Hepatocyte (in vitro differentiated cells): ENCODE data around the gene PTPN20.
"Not testable (repeated sequence)": the region's sequence is repeated elsewhere in the genome, so short reads cannot be mapped to it uniquely, and the experiment has no call there.

Experiments
- EZH2 ChIP-seq: fragments of 200-600 bp; sonication (generic); IDR thresholded peaks from 2 replicates; pipeline ENCODE4 v1.6.1; 2016; ENCODE audit warnings: antibody characterized with exemption, mild to moderate bottlenecking, borderline replicate concordance
- EZH2phosphoT487 ChIP-seq: fragments of 200-600 bp; sonication (generic); IDR thresholded peaks from one replicate; pipeline ENCODE4 v1.6.1; 2018; ENCODE audit warnings: antibody characterized with exemption, mild to moderate bottlenecking, low read depth, moderate library complexity; ENCODE audit not compliant: unreplicated experiment, severe bottlenecking
- TF ChIP-seq, protein P1 (sequence below): fragments of 200-600 bp; sonication (generic); IDR thresholded peaks from 2 replicates; pipeline ENCODE4 v1.5.1; 2016; ENCODE audit warnings: antibody characterized with exemption, mild to moderate bottlenecking; ENCODE audit not compliant: poor library complexity

DNA sequence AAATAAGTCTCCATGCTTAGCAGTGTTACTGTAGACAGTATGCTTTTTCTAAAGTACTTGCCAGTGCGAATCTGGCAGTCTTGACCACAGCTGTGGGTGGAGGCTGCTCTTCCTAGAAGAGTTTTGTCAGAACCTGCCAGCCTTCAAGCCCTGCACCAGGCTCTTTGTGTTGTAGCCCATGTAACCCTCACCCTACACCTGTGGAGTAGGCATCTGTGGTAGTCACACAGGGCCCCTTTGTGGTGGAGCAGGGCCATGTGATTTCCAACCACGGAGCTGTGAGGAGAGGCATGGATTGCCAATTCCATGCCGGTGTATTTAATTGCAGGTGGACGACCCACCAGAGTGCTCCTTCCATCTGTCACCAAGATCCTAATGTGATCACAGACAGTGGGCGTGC is 7.4 kb upstream of the PTPN20 start:
- TF ChIP-seq, protein P1, sequence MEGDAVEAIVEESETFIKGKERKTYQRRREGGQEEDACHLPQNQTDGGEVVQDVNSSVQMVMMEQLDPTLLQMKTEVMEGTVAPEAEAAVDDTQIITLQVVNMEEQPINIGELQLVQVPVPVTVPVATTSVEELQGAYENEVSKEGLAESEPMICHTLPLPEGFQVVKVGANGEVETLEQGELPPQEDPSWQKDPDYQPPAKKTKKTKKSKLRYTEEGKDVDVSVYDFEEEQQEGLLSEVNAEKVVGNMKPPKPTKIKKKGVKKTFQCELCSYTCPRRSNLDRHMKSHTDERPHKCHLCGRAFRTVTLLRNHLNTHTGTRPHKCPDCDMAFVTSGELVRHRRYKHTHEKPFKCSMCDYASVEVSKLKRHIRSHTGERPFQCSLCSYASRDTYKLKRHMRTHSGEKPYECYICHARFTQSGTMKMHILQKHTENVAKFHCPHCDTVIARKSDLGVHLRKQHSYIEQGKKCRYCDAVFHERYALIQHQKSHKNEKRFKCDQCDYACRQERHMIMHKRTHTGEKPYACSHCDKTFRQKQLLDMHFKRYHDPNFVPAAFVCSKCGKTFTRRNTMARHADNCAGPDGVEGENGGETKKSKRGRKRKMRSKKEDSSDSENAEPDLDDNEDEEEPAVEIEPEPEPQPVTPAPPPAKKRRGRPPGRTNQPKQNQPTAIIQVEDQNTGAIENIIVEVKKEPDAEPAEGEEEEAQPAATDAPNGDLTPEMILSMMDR = not testable (repeated sequence)
- not testable (repeated sequence) for TF ChIP-seq EZH2, EZH2phosphoT487
